ENCODE data around the gene SPRY4.
"Not testable (repeated sequence)": the region's sequence is repeated elsewhere in the genome, so short reads cannot be mapped to it uniquely, and the experiment has no call there.

SPRY4 gene

GRCh38 chr5:142314109-142314508 is 10.7 kb downstream of the SPRY4 start:
- no peak for DNase-seq

GRCh38 chr5:142313682-142314081 is 11.1 kb downstream of the SPRY4 start:
- DNase-seq = no peak

- no peak for DNase-seq
These were observed 11.5 kb downstream of the SPRY4 start for GRCh38 chr5:142313275-142313674.

- DNase-seq = no peak
These were observed 12.4 kb downstream of the SPRY4 start for GRCh38 chr5:142312399-142312798.

- no peak for DNase-seq
These were observed 13.1 kb downstream of the SPRY4 start for GRCh38 chr5:142311725-142312124.

GRCh38 chr5:142310803-142311202 is 14.0 kb downstream of the SPRY4 start:
- DNase-seq = no peak

- no peak for DNase-seq
These were observed 15.0 kb downstream of the SPRY4 start for GRCh38 chr5:142309747-142310318.

- no peak for DNase-seq
These were observed 16.5 kb downstream of the SPRY4 start for GRCh38 chr5:142308358-142308757.

GRCh38 chr5:142307146-142307890 is 17.5 kb downstream of the SPRY4 start:
- no peak for DNase-seq

- no peak for DNase-seq
These were observed 18.7 kb downstream of the SPRY4 start for GRCh38 chr5:142306077-142306502.

GRCh38 chr5:142305211-142305610 is 19.6 kb downstream of the SPRY4 start:
- DNase-seq = no peak

- DNase-seq = no peak
These were observed 20.7 kb downstream of the SPRY4 start for GRCh38 chr5:142304013-142304701.

- no peak for DNase-seq
These were observed 21.3 kb downstream of the SPRY4 start for GRCh38 chr5:142303565-142303964.

- no peak for DNase-seq
These were observed 23.3 kb downstream of the SPRY4 start for GRCh38 chr5:142301540-142301939.

- no peak for DNase-seq
These were observed 24.1 kb downstream of the SPRY4 start for GRCh38 chr5:142300677-142301076.

GRCh38 chr5:142298789-142299188 is 26.0 kb downstream of the SPRY4 start:
- no peak for DNase-seq

- DNase-seq = not testable (repeated sequence)
These were observed 27.0 kb downstream of the SPRY4 start for GRCh38 chr5:142297786-142298185.

- DNase-seq = no peak
These were observed 27.9 kb downstream of the SPRY4 start for GRCh38 chr5:142296914-142297417.

- no peak for DNase-seq
These were observed 28.6 kb downstream of the SPRY4 start for GRCh38 chr5:142295960-142296860.

GRCh38 chr5:142295084-142295758 is 29.6 kb downstream of the SPRY4 start:
- DNase-seq = no peak

- no peak for DNase-seq
These were observed 31.3 kb downstream of the SPRY4 start for GRCh38 chr5:142293486-142293885.

- no peak for DNase-seq
These were observed 32.0 kb downstream of the SPRY4 start for GRCh38 chr5:142292808-142293207.

Data from NCI-H748 treated with DMSO at 0.1 percent for 48 hours (cell line).